SKM-1 (cell line): ENCODE measurements around the gene KIF5B.
"Not testable (repeated sequence)": the region's sequence is repeated elsewhere in the genome, so short reads cannot be mapped to it uniquely, and the experiment has no call there.

Experiments used
- DNase-seq: peaks from one replicate; lab custom pipeline; 2025; ENCODE audit not compliant: unreplicated experiment; lab: John Stamatoyannopoulos, UW

Gene KIF5B

DNA sequence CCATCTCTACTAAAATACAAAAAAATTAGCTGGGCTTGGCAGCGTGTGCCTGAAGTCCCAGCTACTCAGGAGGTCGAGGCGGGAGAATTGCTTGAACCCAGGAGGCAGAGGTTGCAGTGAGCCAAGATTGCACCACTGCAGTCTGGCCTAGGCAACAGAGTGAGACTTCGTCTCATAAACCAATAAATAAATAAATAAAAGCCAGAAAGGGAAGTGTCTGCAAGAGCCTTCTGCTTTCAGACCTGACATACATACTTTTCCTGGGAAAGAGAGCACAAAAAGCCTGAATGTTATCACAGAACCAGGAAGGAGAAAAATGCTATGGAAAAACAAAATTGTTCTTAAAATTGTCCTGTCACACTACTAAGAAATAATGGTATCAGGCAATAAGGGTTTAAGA, 4.1 kb upstream of the KIF5B start:
- no peak for DNase-seq

GRCh38 chr10:32059472-32059871, 3.2 kb upstream of the KIF5B start:
- no peak for DNase-seq

DNA sequence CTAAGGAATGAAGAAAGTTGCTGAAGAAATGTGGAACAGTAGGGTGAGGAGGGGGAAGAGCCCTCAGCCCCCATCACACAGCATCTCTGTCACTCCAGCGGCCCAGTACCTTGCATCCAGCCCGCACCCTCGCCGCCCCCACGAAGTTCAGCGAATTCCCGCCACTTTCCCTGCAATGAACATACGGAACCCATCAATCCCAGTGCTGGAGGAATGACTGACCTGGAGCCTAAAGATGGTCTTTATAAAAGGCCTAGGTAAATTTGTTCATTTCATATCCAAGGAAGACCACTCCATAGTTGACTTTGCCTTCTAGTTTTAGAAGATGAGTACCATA, 779 bp upstream of the KIF5B start:
- DNase-seq, result no peak

DNA sequence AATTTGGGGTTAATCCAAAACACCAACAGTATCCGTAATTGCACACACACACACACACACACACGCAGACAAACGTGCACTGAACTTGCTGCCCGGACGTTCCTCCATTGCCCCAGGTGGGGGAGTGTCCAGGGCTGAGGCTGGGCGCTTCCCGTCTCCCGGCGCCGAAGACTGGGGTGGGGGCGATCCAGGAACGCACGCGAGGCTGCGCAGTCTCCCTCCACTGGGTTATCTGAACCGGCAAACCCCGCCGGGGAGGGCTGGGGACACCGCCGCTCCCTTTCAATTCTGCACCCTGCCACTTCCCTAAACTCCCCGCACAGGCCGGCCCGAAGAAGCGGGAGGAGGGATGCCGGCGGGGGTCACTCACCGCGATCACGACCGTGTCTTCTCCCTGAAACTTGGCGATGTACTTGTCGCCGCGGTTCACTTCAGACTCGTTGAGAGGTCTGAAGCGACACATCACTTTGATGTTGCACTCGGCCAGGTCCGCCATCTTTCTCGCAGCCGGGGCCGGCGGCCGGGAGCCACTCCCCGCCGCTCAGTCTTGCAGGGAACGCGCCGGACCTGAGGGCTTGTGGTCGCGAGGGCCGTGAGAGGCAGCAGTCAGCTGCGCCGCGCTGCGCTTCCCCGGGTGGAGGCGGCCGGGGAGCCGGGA, 618 bp downstream of the KIF5B start:
- no peak for DNase-seq

DNA sequence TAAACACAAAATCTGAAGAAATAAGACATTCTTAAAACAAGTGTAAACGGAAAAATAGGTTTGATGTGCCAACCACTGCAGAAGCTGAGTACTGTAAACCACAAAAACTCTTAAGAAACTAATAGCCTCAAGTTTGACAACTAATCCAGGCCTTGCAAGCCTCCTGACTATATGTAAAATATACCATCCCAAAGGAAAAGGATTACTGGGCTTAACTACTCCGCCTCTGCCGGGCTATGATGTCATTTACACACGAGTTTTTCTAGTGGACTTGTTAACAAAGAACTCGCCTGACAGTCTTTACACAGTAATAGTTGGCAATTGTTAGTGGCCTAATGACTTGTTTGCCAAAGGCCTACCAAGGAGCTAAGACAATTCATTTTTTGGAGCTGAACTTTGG, 2.1 kb downstream of the KIF5B start:
- no peak for DNase-seq

- not testable (repeated sequence) for DNase-seq
These were observed 2.8 kb downstream of the KIF5B start for GRCh38 chr10:32053392-32053791.

DNA sequence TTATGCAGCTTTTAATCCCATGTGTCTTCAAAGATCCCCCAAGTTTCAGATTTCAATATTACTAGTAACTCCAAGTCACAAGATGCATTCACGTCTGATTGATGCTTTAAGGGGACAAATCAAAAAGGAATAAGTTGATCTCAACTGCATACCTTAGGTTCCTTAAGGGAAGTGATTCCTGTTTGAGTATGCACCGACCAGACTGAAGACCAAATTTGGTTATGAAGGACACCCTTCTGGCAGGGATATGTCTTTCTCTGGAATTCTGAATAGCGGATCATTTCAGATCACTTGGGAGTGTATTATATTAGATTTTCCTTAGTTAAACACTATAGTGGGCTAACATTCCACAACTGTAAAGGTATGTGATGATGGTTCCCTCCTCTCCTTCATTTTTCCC, 4.3 kb downstream of the KIF5B start:
- DNase-seq, result no peak

DNA sequence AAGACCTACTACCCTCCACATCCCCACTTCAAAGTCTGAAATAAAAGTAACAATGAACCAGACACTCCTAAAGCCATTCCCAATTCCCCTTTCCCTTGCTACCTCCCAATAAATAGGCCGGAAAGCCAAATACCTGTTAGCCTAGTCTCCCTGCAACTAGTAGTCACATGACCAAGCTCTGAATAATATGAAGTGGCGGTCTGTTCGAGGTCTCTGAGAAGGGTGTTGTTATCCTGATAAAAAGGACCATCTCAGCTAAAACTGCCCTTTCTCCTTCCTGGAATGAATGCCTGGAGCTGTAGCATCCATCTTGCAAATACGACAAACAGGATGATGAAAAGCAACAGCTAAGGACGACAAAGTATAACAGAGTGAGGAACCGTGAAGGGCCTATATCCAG, 6.0 kb downstream of the KIF5B start:
- no peak for DNase-seq

DNA sequence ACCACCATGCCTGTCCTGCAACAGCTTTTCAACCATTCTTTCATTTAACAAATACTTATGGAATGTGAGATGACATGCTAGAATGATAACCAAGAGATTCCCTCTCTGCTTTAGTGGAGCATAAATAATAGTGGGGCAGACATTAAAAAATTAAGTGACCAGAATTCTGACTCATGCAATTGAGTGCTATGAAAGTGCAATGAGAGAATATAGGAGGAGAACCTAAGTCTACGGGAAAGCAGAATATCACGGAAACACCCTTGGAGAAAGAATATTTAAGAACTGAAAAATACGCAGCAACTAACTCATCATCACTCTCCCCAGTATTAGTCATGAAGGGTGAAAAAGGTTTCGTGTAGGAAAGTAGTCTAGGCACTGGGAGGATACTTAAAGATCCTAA, 7.1 kb downstream of the KIF5B start:
- DNase-seq, result no peak

GRCh38 chr10:32048282-32048681, 7.9 kb downstream of the KIF5B start:
- DNase-seq, result no peak

DNA sequence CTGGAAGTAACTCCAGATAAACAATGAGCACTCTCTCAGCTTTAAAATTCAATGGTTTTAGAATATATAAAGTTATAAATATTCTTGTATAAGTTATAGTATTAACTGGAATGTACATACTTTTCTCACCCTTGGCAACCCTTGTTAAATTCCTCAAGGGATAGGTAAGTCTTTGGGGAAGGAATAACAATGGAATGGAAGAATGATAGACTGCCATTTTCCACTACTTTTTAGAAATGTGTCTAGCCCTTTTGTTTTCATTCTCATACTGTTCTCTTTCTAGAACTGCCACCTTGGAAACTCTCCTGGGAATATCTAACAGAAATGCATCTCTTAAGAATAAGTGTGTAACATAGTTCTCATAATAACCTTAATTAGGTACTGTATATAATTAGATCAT, 8.3 kb downstream of the KIF5B start:
- DNase-seq, result no peak

DNA sequence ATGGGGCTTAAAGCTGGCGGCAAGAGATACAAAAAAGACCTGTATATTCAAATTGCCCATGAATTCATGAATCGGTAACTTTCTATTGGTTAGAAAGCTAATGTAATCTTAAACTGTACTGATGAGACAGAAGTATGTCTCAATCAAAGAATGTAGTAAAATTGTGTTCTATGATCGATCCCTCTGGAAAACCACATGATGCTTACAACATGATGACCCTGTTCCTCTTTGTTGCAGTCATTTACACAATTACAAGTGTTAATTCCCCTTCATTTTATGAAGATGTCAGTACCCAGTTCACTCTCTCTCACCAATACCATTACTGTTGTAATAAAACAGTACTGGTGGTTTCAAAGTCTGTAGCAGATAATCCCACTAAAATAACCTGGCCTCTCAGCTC, 10.1 kb downstream of the KIF5B start:
- no peak for DNase-seq

- DNase-seq, result not testable (repeated sequence)
These were observed 13.5 kb downstream of the KIF5B start for GRCh38 chr10:32042730-32043129.

DNA sequence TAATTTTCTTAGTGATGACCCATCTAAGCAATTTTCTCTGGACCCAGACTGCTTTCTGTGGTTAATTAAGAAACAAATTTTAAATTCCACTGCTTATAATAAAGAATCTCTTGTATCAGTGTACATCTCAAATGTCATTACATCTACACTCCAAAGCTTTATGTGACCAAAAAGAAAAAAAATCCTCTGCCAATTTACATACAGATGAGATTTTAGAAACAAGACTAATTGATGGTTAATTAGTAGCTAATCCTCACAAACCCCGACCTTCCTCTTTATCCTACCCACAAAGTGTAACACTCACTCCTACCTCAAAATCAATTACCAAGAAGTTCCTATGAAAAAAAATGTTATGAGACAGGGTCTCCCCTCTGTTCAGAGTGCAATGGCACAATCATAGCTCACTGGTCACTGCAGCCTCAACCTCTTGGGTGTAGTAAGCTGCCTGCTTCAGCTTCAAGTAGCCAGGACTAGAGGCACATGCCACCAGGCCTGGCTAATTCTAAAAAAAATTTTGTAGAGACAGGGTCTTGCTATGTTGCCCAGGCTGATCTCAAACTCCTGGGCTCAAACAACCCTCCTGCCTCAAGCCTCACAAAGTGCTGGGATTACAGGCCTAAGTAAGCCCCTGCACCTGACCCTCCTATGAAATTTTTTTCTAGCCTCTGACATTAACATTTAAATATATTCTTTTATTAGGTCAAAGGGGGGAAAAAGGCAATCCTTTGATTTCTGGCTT, 14.8 kb downstream of the KIF5B start:
- no peak for DNase-seq

- DNase-seq, result no peak
These were observed 16.5 kb downstream of the KIF5B start for GRCh38 chr10:32039734-32040133.

- DNase-seq, result no peak
These were observed 17.4 kb downstream of the KIF5B start for GRCh38 chr10:32038777-32039176.

- DNase-seq, result no peak
These were observed 19.3 kb downstream of the KIF5B start for GRCh38 chr10:32036922-32037321.

DNA sequence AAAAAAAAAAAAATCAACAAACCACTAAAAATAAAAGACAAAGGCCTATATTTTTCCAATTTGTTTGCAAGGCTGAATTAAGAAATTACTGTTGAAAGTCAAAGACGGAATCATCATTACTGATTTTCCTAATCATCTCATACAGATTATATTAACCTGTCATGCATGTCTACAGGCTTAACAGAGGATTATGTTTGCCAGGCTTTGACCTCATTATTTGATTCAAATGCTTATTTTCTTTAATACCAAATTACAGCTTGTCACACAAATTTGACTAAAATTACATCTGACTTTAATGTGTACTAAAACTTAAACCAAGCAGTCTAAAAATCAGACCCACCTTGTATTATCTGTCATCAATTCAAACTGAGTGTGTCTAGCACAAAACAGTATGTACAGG, 21.2 kb downstream of the KIF5B start:
- no peak for DNase-seq

DNA sequence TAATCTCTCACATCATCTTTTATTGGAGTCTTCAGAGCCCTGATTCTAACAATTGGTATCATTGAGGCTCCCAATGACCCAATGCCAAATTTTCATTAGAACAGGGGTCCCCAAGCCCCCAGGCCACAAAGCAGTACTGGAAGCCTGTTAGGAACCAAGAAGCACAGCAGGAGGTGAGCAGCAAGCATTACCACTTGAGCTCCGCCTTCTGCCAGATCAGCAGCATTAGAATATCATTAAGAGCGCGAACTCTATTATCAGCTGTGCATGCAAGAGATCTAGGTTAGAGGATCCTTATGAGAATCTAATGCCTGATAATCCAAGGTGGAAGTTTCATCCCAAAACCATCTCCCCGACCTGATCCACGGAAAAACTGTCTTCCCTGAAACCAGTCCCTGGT, 23.1 kb downstream of the KIF5B start:
- no peak for DNase-seq

DNA sequence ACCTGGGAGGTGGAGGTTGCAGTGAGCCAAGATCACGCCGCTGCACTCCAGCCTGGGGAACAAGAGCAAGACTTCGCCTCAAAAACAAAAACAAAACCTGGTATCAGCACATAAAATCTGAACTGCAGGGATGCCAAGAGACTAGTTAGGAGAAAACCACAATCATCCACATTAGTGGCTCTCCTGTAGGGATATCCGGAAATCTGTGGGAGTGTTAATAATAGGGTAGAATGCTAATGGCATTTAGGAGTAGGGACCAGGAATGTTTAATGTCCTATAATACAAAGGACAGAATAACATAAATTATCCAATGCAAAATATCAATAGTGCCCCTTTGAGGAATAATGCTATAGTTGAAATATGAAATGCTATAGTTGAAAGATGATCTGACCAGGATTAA, 24.3 kb downstream of the KIF5B start:
- no peak for DNase-seq

- no peak for DNase-seq
These were observed 24.8 kb downstream of the KIF5B start for GRCh38 chr10:32031424-32031823.

DNA sequence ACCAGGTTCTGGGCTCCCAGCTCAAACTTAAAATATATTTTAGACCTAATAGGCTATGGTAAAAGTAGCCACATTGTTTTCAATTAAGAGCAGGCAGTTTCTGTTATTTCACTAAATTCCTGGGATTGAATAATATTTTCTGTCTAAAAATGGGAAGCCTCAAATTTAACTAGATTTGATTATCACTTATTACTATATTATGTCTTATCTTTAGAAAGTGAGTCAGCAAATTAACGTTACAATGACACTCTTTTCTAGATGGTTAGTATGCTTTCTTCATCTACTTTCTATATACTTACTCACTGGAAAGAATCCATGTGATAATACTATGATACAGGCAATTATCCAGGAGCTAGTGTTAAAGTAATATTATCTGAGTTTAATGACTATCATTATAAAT, 27.5 kb downstream of the KIF5B start:
- DNase-seq, result no peak

GRCh38 chr10:32023264-32023663, 33.0 kb downstream of the KIF5B start:
- DNase-seq, result no peak
